Measurements from ENCODE around the gene TRMT1. TPM values are rescaled to one million over a fixed set of nuclear protein-coding genes. Genes with fewer than 3 reads are reported as not detected.

The TRMT1 gene
- total RNA-seq, 1 experiment from 2014 or later = 109 TPM

- Histone ChIP-seq H3K4me1 (ENCODE audit: insufficient read depth, low read length, poor library complexity, severe bottlenecking) (no peaks in the 10 kb centered on the region), H3K9me3 (ENCODE audit: low read depth, low read length, poor library complexity, severe bottlenecking) (no peaks in the 10 kb centered on the region), H3K36me3 (ENCODE audit: insufficient read depth, low read length, poor library complexity, severe bottlenecking) (peaks cover 49% of the 10 kb centered on the region), H3K27me3 (replicated peaks; ENCODE audit: insufficient read depth, low read depth, low read length, poor library complexity) (no peaks in the 10 kb centered on the region), H3K4me3 (ENCODE audit: low read depth, low read length, poor library complexity, severe bottlenecking) (no peak overlapping the region), H3K27ac (ENCODE audit: low read depth, low read length, poor library complexity, severe bottlenecking) (no peak overlapping the region)
- DNase-seq (ENCODE audit: low spot score) = no peak
- TF ChIP-seq CTCF (conservative IDR thresholded peaks at IDR 0.05; ENCODE audit: low read depth, low read length) (no peak), EZH2 (IDR thresholded peaks at IDR 0.05; ENCODE audit: borderline replicate concordance, low read depth, low read length, poor library complexity, severe bottlenecking) (no peak)
- ChIA-PET CTCF (interaction anchor here (0.5 kb wide), 1 partner anchor 12 kb away, joined by 4 read pairs; no protein-coding TSS in a partner anchor), POLR2A (ENCODE audit: low non-redundant PET) (interaction anchor here (0.6 kb wide), 1 partner anchor 236 kb away, joined by 3 read pairs; no protein-coding TSS in a partner anchor)
- BruUV-seq (replicated peaks) = no TSS peak
- intact Hi-C loops (cut with micrococcal nuclease; ENCODE audit: unreplicated experiment) = no loop called here
Measured at GRCh38 chr19:13134626-13135025, 18.1 kb upstream of the TRMT1 start.

- Histone ChIP-seq H3K27ac (ENCODE audit: low read depth, low read length, poor library complexity, severe bottlenecking) (no peak overlapping the region), H3K27me3 (replicated peaks; ENCODE audit: insufficient read depth, low read depth, low read length, poor library complexity) (no peaks in the 10 kb centered on the region), H3K4me3 (ENCODE audit: low read depth, low read length, poor library complexity, severe bottlenecking) (no peak overlapping the region), H3K36me3 (ENCODE audit: insufficient read depth, low read length, poor library complexity, severe bottlenecking) (peaks cover 44% of the 10 kb centered on the region), H3K4me1 (ENCODE audit: insufficient read depth, low read length, poor library complexity, severe bottlenecking) (no peaks in the 10 kb centered on the region), H3K9me3 (ENCODE audit: low read depth, low read length, poor library complexity, severe bottlenecking) (no peaks in the 10 kb centered on the region)
- intact Hi-C loops (cut with micrococcal nuclease; ENCODE audit: unreplicated experiment) = no loop called here
- DNase-seq (ENCODE audit: low spot score) = no peak
- no TSS peak for BruUV-seq (replicated peaks)
- ChIA-PET CTCF (no interaction called here), POLR2A (ENCODE audit: low non-redundant PET) (no interaction called here)
- TF ChIP-seq EZH2 (IDR thresholded peaks at IDR 0.05; ENCODE audit: borderline replicate concordance, low read depth, low read length, poor library complexity, severe bottlenecking) = no peak
- TF ChIP-seq CTCF (conservative IDR thresholded peaks at IDR 0.05; ENCODE audit: low read depth, low read length) = no peak
Measured at GRCh38 chr19:13133241-13133870, 16.8 kb upstream of the TRMT1 start.

GRCh38 chr19:13132471-13133180, 16.1 kb upstream of the TRMT1 start:
- Histone ChIP-seq H3K9me3 (ENCODE audit: low read depth, low read length, poor library complexity, severe bottlenecking) (no peaks in the 10 kb centered on the region), H3K4me1 (ENCODE audit: insufficient read depth, low read length, poor library complexity, severe bottlenecking) (no peaks in the 10 kb centered on the region), H3K4me3 (ENCODE audit: low read depth, low read length, poor library complexity, severe bottlenecking) (no peak overlapping the region), H3K27me3 (replicated peaks; ENCODE audit: insufficient read depth, low read depth, low read length, poor library complexity) (no peaks in the 10 kb centered on the region), H3K27ac (ENCODE audit: low read depth, low read length, poor library complexity, severe bottlenecking) (no peak overlapping the region), H3K36me3 (ENCODE audit: insufficient read depth, low read length, poor library complexity, severe bottlenecking) (peaks cover 36% of the 10 kb centered on the region)
- TF ChIP-seq CTCF (conservative IDR thresholded peaks at IDR 0.05; ENCODE audit: low read depth, low read length) = no peak
- no peak for DNase-seq (ENCODE audit: low spot score)
- BruUV-seq (replicated peaks) = no TSS peak
- CTCF ChIA-PET = no interaction called here
- intact Hi-C loops (cut with micrococcal nuclease; ENCODE audit: unreplicated experiment) = no loop called here
- POLR2A ChIA-PET (ENCODE audit: low non-redundant PET) = interaction anchor here (0.6 kb wide), 1 partner anchor 13 kb away, joined by 7 read pairs; no protein-coding TSS in a partner anchor
